DOHH2 (cell line): Measurements from ENCODE around the gene TMEM80.

Source experiments
- H3F3A ChIP-seq: fragments of 200-600 bp; sonication (generic), shearing (Covaris generic); 2 replicates; pipeline ENCODE4 v1.6.0; 2016; ENCODE audit warnings: antibody characterized with exemption, mild to moderate bottlenecking; ENCODE audit not compliant: control insufficient read depth, insufficient read depth
- H3K27ac ChIP-seq: fragments of 200-600 bp; sonication (generic); 2 replicates; pipeline ENCODE4 v1.5.1; 2014; ENCODE audit warnings: low read depth, mild to moderate bottlenecking, low read length, moderate library complexity
- H3K27me3 ChIP-seq: fragments of 200-600 bp; sonication (generic); 2 replicates; pipeline ENCODE4 v1.6.1; 2014; ENCODE audit warnings: mild to moderate bottlenecking, low read length, mixed read lengths; ENCODE audit not compliant: control insufficient read depth
- H3K36me3 ChIP-seq: fragments of 200-600 bp; sonication (generic); 2 replicates; pipeline ENCODE4 v1.6.1; 2014; ENCODE audit warnings: mild to moderate bottlenecking, low read length, moderate library complexity, mixed read lengths; ENCODE audit not compliant: control insufficient read depth
- H3K4me1 ChIP-seq: fragments of 200-600 bp; sonication (generic); 2 replicates; pipeline ENCODE4 v1.6.1; 2014; ENCODE audit warnings: mild to moderate bottlenecking, low read length, mixed read lengths; ENCODE audit not compliant: control insufficient read depth
- H3K4me2 ChIP-seq: fragments of 200-600 bp; sonication (generic); 2 replicates; pipeline ENCODE4 v1.6.0; 2014; ENCODE audit warnings: mild to moderate bottlenecking, low read length, moderate library complexity
- H3K4me3 ChIP-seq: fragments of 200-600 bp; sonication (generic); 2 replicates; pipeline ENCODE4 v1.5.1; 2014; ENCODE audit warnings: mild to moderate bottlenecking, low read length, mixed read lengths
- H3K79me2 ChIP-seq: fragments of 200-600 bp; sonication (generic); 2 replicates; pipeline ENCODE4 v1.6.1; 2014; ENCODE audit warnings: mild to moderate bottlenecking, low read length, mixed read lengths; ENCODE audit not compliant: control insufficient read depth
- H3K9me2 ChIP-seq: fragments of 200-600 bp; sonication (generic); replicated peaks from 2 replicates; pipeline ENCODE4 v1.6.1; 2014; ENCODE audit warnings: mild to moderate bottlenecking, low read length, mixed read lengths; ENCODE audit not compliant: control insufficient read depth
- H3K9me3 ChIP-seq: fragments of 200-600 bp; sonication (generic); 2 replicates; pipeline ENCODE4 v1.6.1; 2014; ENCODE audit warnings: antibody characterized with exemption, low read length, mixed read lengths; ENCODE audit not compliant: control insufficient read depth, insufficient read depth
- H4K20me1 ChIP-seq: fragments of 200-600 bp; sonication (generic); 2 replicates; pipeline ENCODE4 v1.6.0; 2014; ENCODE audit warnings: low read depth, mild to moderate bottlenecking, antibody characterized with exemption, low read length, moderate library complexity; ENCODE audit not compliant: control insufficient read depth, insufficient read depth
- EZH2phosphoT487 ChIP-seq: fragments of 200-600 bp; sonication (generic); IDR thresholded peaks from 2 replicates; pipeline ENCODE4 v1.6.1; 2017; ENCODE audit warnings: borderline replicate concordance, mild to moderate bottlenecking, antibody characterized with exemption, low read length, moderate library complexity, mixed read lengths
- TF ChIP-seq, protein P1 (sequence below): fragments of 200-600 bp; sonication (generic); IDR thresholded peaks from one replicate; pipeline ENCODE4 v1.5.1; 2014; ENCODE audit warnings: antibody characterized with exemption, mild to moderate bottlenecking, low read depth, low read length; ENCODE audit not compliant: poor library complexity, severe bottlenecking

The TMEM80 gene

DNA sequence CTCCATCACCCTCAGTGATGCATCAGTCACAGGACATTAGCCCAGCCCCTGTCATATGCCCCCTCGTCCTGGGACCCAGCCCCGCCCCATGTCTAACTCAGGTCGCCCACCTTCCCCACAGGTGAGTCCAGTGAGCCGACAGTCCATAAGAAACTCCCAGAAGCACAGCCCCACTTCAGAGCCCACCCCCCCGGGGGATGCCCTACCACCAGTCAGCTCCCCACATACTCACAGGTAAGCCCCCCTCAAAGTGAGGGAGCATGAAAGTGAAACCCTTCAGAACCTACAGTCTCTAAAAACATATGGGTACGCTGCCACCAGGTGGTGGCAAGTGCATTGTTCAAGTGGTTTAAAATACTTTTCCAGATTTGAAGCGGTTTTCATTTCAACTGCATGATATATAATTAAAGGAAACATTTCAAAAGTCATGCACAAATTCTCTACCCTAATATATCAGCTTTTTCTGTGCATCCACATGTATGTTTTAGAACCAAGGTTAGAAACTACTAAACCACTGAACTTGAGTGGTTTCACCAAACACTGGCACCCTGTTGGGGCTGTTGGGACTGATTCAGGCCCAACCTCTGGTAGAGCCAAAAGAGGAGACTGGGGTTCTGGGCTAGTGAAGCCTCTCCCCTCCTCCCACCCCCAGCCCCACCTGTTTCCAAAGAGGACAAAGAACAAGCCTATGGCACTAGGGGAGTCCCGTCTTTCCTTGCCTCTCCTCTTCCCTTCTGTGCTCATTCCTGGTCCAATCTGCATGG lies 27.7 kb downstream of the TMEM80 start:
- peaks cover 7% of the 10 kb centered on the region; the same call in 1 of the 2 replicates for H4K20me1 ChIP-seq
- peaks cover 37% of the 10 kb centered on the region for H3K27me3 ChIP-seq
- no peaks in the 10 kb centered on the region for H3K9me2 ChIP-seq
- no peak overlapping the region for H3K4me3 ChIP-seq
- H3K9me3 ChIP-seq = no peaks in the 10 kb centered on the region
- H3K27ac ChIP-seq = no peak overlapping the region
- no peaks in the 10 kb centered on the region for H3K36me3 ChIP-seq
- H3K4me1 ChIP-seq = peaks cover 45% of the 10 kb centered on the region
- no peaks in the 10 kb centered on the region for H3K79me2 ChIP-seq
- no peak for TF ChIP-seq EZH2phosphoT487
- TF ChIP-seq, protein P1, sequence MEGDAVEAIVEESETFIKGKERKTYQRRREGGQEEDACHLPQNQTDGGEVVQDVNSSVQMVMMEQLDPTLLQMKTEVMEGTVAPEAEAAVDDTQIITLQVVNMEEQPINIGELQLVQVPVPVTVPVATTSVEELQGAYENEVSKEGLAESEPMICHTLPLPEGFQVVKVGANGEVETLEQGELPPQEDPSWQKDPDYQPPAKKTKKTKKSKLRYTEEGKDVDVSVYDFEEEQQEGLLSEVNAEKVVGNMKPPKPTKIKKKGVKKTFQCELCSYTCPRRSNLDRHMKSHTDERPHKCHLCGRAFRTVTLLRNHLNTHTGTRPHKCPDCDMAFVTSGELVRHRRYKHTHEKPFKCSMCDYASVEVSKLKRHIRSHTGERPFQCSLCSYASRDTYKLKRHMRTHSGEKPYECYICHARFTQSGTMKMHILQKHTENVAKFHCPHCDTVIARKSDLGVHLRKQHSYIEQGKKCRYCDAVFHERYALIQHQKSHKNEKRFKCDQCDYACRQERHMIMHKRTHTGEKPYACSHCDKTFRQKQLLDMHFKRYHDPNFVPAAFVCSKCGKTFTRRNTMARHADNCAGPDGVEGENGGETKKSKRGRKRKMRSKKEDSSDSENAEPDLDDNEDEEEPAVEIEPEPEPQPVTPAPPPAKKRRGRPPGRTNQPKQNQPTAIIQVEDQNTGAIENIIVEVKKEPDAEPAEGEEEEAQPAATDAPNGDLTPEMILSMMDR = peak; percentile 71
- H3K4me2 ChIP-seq = peak overlapping the region; percentile 43
- H3F3A ChIP-seq = peaks cover 6% of the 10 kb centered on the region; the same call in 1 of the 2 replicates

GRCh38 chr11:724049-724777 lies 28.6 kb downstream of the TMEM80 start:
- Histone ChIP-seq H3K4me2 (no peak overlapping the region), H3K27ac (no peak overlapping the region), H3K9me3 (no peaks in the 10 kb centered on the region), H4K20me1 (peaks cover 7% of the 10 kb centered on the region; the same call in 1 of the 2 replicates), H3K4me1 (peaks cover 45% of the 10 kb centered on the region), H3K79me2 (no peaks in the 10 kb centered on the region), H3K36me3 (no peaks in the 10 kb centered on the region), H3K27me3 (peaks cover 39% of the 10 kb centered on the region), H3K9me2 (no peaks in the 10 kb centered on the region), H3K4me3 (no peak overlapping the region), H3F3A (peaks cover 6% of the 10 kb centered on the region; the same call in 1 of the 2 replicates)
- TF ChIP-seq, protein P1 = no peak
- TF ChIP-seq EZH2phosphoT487 = no peak

- H3K4me2 ChIP-seq = peak overlapping the region; percentile 74
- TF ChIP-seq, protein P1 = no peak
- TF ChIP-seq EZH2phosphoT487 = no peak
- no peaks in the 10 kb centered on the region for H3K79me2 ChIP-seq
- H3K36me3 ChIP-seq = no peaks in the 10 kb centered on the region
- H3K9me3 ChIP-seq = no peaks in the 10 kb centered on the region
- H3K27ac ChIP-seq = no peak overlapping the region
- peaks cover 45% of the 10 kb centered on the region for H3K4me1 ChIP-seq
- peaks cover 6% of the 10 kb centered on the region; the same call in 1 of the 2 replicates for H3F3A ChIP-seq
- H3K4me3 ChIP-seq = peak overlapping the region; percentile 61; the same call in 1 of the 2 replicates
- H3K27me3 ChIP-seq = peaks cover 43% of the 10 kb centered on the region
- H4K20me1 ChIP-seq = peaks cover 7% of the 10 kb centered on the region; the same call in 1 of the 2 replicates
- H3K9me2 ChIP-seq = no peaks in the 10 kb centered on the region
These were observed 29.3 kb downstream of the TMEM80 start for GRCh38 chr11:724778-725386.
